Measurements from ENCODE around the gene GM2A.

GRCh38 chr5:151255621-151256286 lies 2.8 kb downstream of the GM2A start:
- TF ChIP-seq POLR2A (IDR thresholded peaks at IDR 0.05) = no peak
- no peak for TF ChIP-seq CTCF (IDR thresholded peaks at IDR 0.05)
